GM10847 (cell line): ENCODE measurements around the gene NTM.

Source experiments
- POLR2A ChIP-seq: IDR thresholded peaks from 2 replicates; pipeline ENCODE4 v1.6.1; 2011; ENCODE audit not compliant: insufficient read length; ENCODE audit errors: extremely low read depth

The NTM gene

GRCh38 chr11:132264616-132265015 lies 894.2 kb downstream of the NTM start:
- no peak for TF ChIP-seq POLR2A

DNA sequence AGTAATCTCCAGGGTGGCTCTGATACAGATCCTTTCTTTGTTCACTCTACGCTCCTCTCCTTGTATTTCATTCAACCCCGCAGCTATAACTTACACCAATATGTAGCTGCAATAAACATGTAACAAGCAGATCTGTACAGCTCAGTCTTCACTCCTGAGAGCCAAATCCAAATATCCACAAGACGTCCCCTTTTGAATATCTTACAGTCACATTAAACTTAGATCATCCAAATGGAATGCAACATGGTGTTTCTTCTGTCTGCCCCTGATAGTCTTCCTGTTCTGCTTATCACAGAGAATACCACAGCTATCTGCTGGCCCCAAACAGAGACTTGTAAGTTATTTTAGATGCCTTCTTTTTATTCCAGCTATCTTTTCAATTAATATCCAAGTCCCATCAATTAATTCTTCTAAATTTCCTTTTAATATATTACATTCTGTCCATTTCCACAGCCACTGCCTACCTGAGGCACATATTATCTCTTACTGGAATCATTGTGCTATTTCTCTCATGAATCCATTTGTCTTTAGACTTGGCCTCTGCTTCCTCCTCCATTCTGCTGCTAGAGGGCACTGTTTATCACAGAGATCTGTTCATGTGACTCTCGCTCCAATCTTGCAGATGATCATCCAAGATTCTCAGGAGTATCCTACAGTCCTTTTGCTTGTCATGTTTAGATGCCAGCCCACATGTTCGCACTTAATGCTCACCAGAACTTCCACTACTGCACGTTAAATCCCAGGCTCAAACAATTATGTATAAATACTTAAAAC lies 908.6 kb downstream of the NTM start:
- no peak for TF ChIP-seq POLR2A

GRCh38 chr11:132284048-132284447 lies 913.6 kb downstream of the NTM start:
- no peak for TF ChIP-seq POLR2A

GRCh38 chr11:132284611-132285010 lies 914.2 kb downstream of the NTM start:
- no peak for TF ChIP-seq POLR2A

DNA sequence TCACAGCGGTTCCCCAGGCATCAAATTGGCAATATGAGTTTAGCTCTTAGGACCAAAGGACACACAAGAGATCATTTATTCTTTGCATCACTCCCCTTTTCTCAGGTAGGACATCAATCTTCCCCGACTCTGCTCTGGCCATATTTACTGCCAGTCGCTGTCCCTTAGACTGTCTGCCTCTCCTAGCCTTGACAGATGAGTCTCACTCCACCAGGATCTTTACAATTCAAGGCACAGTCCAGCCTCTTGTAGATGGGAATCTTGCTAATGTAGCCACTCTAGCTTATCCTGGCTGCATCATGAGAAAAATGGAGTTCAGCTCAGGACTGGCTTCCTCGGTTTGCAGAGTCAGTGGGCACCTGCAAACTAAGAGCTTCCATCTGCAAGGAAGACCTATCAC lies 915.2 kb downstream of the NTM start:
- TF ChIP-seq POLR2A, result no peak

GRCh38 chr11:132286106-132286505 lies 915.7 kb downstream of the NTM start:
- no peak for TF ChIP-seq POLR2A

GRCh38 chr11:132288036-132288435 lies 917.6 kb downstream of the NTM start:
- no peak for TF ChIP-seq POLR2A

GRCh38 chr11:132289590-132290256 lies 919.3 kb downstream of the NTM start:
- no peak for TF ChIP-seq POLR2A

- TF ChIP-seq POLR2A, result no peak
These were observed 923.2 kb downstream of the NTM start for GRCh38 chr11:132293586-132293985.

DNA sequence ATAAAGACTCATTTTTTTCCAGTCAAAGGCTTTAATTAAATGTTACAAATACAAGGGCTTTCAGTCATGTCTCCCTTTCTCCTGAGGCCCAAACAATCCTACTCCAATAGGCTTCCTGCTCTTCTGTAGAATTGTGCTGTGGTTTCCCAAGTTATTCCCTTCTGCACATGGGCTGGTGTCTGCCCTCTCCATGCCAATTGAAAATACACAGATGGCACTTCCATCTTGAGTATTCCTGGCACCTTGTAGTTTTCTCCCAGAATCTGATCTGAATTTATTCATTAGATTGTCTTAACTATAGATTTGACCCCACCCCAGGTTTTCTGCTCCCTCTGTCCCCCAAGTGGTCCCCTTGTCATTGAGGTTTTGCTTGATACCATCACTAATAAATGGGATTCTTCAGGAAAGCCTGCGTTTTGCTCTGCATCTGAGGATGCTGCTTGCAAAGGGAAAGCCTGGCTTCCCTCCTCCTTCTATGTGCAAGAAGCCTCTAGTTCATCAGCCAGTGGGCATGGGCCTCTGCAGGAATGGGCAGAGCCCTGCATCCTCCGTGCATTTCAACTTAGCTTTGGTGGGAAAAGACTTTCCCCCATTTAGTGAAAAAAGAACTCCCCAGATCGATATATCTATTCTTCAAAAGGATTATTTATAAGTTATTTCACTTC lies 926.7 kb downstream of the NTM start:
- TF ChIP-seq POLR2A, result no peak

DNA sequence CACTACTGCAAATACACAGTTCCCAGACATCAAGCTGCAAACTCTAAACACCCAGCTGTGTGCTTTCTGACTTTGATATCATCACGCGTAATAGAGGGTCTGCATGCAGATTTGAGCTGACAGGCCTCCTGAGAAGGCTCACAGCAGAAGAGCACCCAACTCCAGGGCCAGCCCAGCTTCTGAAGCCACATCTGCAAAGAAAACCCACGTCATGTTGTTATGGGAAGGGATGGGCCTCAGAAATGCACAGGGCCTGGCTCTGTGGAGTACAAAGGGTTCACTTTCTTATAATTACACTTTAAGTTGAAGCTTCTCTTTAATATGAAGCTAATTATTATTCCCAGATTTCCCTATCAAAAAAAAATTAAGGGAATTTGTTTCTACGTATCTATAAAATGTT lies 927.9 kb downstream of the NTM start:
- no peak for TF ChIP-seq POLR2A

GRCh38 chr11:132300283-132300682 lies 929.9 kb downstream of the NTM start:
- TF ChIP-seq POLR2A, result no peak

- TF ChIP-seq POLR2A, result no peak
These were observed 931.0 kb downstream of the NTM start for GRCh38 chr11:132301465-132301864.

DNA sequence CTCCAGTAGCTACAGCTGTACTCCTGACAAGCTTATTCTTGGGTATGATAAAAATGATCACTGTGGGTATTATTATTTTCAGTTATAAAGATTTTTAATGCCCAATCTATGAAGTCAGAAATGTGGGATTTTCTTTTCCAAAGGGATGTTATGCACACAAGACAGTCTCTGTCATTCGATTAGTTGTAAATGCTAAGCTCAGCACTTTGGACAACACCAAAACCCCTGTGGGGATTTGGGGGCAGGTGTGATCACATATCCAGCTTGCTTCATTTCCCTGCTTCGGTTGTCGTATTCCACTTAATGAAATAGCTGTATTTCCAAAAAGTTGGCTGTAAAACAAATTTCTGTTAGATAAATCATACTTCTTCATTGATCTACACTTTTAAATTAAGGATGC lies 931.5 kb downstream of the NTM start:
- no peak for TF ChIP-seq POLR2A

- no peak for TF ChIP-seq POLR2A
These were observed 937.0 kb downstream of the NTM start for GRCh38 chr11:132307309-132308020.
